ENCODE results near the gene ZNF234. TPM values are rescaled to one million over a fixed set of nuclear protein-coding genes. Genes with fewer than 3 reads are reported as not detected.
A peak's percentile ranks its signal among the peaks of the same experiment; 100 is the strongest.
"Not testable (repeated sequence)": the region's sequence is repeated elsewhere in the genome, so short reads cannot be mapped to it uniquely, and the experiment has no call there.

The ZNF234 gene
- total and polyA plus RNA-seq, 7 donors: 0.92 to 19.7 (median 5.9) TPM

GRCh38 chr19:44202974-44203373 is 61.6 kb downstream of the ZNF234 start:
- Histone ChIP-seq H3K4me3 (no peak overlapping the region), H3K4me1 (peaks cover 0 to 5% (median 0%) of the 10 kb centered on the region in 4 donors), H3K27ac (no peak overlapping the region), H3K27me3 (no peaks in the 10 kb centered on the region), H3K9me3 (peaks cover 0 to 8% (median 4%) of the 10 kb centered on the region in 4 donors), H3K36me3 (no peaks in the 10 kb centered on the region)
- no peak for DNase-seq
- whole genome bisulfite sequencing, 2 donors: 79 to 88% methylated on average over 1 to 2 of the region's 2 CpGs
- no peak for TF ChIP-seq POLR2A (IDR thresholded peaks at IDR 0.05)
- TF ChIP-seq POLR2AphosphoS5 (IDR thresholded peaks at IDR 0.05): no peak
- TF ChIP-seq, protein P1, sequence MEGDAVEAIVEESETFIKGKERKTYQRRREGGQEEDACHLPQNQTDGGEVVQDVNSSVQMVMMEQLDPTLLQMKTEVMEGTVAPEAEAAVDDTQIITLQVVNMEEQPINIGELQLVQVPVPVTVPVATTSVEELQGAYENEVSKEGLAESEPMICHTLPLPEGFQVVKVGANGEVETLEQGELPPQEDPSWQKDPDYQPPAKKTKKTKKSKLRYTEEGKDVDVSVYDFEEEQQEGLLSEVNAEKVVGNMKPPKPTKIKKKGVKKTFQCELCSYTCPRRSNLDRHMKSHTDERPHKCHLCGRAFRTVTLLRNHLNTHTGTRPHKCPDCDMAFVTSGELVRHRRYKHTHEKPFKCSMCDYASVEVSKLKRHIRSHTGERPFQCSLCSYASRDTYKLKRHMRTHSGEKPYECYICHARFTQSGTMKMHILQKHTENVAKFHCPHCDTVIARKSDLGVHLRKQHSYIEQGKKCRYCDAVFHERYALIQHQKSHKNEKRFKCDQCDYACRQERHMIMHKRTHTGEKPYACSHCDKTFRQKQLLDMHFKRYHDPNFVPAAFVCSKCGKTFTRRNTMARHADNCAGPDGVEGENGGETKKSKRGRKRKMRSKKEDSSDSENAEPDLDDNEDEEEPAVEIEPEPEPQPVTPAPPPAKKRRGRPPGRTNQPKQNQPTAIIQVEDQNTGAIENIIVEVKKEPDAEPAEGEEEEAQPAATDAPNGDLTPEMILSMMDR (IDR thresholded peaks at IDR 0.05): no peak
- no peak for TF ChIP-seq EP300 (IDR thresholded peaks at IDR 0.05)
- intact Hi-C loops (cut with DNase I): no loop called here

- WGBS, 2 donors: 94 to 97% methylated on average over 31 of the region's 31 CpGs
- H3K4me1 ChIP-seq; H3K27ac ChIP-seq; H3K9me3 ChIP-seq; intact Hi-C loops (cut with DNase I); H3K4me3 ChIP-seq; DNase-seq; H3K27me3 ChIP-seq; H3K36me3 ChIP-seq: not testable (repeated sequence)
These were observed 62.5 kb downstream of the ZNF234 start for GRCh38 chr19:44203877-44204276.

DNA sequence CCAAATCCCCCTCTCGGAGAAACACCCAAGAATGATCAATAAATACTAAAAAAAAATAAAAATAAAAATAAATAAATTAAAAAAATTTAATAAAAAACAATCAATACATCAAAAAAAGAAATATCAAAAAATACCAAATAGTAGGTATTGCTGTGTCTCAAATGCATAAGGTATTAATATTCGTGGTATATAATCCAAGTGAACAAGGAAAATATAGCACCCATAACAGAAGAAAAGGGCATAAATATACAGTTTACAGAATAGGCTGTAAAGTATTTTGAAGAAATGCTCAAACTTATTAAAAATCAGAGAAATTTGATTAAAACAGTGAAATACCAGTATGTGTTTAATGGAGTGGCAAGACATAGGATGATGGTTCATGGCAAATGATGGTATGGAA is 63.4 kb downstream of the ZNF234 start:
- Histone ChIP-seq H3K36me3 (no peaks in the 10 kb centered on the region), H3K9me3 (peaks cover 0 to 7% (median 2%) of the 10 kb centered on the region in 4 donors), H3K27ac (no peak overlapping the region), H3K4me1 (peaks cover 0 to 7% (median 0%) of the 10 kb centered on the region in 4 donors), H3K27me3 (no peaks in the 10 kb centered on the region), H3K4me3 (no peak overlapping the region)
- no peak for DNase-seq
- intact Hi-C loops (cut with DNase I): loop anchor here (5.0 kb wide), 1 partner anchor 92 kb away; the partner anchor contains the start of gene ZNF225
- TF ChIP-seq EP300 (IDR thresholded peaks at IDR 0.05) (no peak), POLR2A (IDR thresholded peaks at IDR 0.05) (no peak), POLR2AphosphoS5 (IDR thresholded peaks at IDR 0.05) (no peak)
- TF ChIP-seq, protein P1 (IDR thresholded peaks at IDR 0.05): no peak
- WGBS, 2 donors: 79 to 88% methylated on average over 2 of the region's 2 CpGs

DNA sequence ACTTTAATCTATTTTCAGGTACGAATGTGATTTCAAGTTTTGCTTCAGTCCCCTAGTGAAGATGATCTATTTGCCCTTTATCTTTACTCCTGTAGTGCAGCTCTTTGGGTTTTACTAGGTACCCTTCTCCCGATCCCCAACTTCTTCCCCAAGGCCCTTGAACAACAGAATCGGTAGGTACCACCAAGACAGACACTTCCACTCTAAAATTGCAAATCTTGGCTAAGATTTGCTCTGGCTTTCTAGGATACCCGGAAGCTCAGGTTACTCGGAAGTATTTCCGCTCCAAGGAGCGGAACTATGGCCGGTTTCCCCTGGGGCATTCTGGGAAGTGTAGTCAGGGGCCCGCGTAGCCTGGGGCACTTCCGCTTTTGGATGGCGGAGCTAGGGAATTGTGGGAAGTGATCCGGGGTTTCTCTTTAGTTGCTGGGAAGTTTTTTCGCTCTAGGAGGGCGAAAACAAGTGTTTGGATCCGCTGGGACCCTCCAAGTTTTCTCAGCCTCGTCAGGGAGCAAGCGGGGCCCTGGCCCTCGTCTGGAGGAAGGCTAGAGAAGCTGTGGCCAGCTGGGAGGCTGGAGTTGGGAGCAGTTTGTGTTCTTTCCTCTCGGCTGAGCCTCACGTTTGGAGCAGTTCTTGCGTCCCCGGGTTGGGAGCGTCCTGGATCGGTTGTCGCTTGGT is 65.9 kb downstream of the ZNF234 start:
- intact Hi-C loops (cut with DNase I): loop anchor here (5.0 kb wide), 1 partner anchor 95 kb away; the partner anchor contains the start of gene ZNF225
- peak; percentile 92 for DNase-seq
- TF ChIP-seq EP300 (IDR thresholded peaks at IDR 0.05) (no peak), POLR2A (IDR thresholded peaks at IDR 0.05) (no peak), POLR2AphosphoS5 (IDR thresholded peaks at IDR 0.05) (peak; percentile 15 to 81 (median 60))
- TF ChIP-seq, protein P1 (IDR thresholded peaks at IDR 0.05): no peak
- H3K27me3 ChIP-seq: no peaks in the 10 kb centered on the region
- H3K27ac ChIP-seq: peak overlapping the region; percentile 78 to 93 (median 87)
- peaks cover 0 to 7% (median 2%) of the 10 kb centered on the region in 4 donors for H3K9me3 ChIP-seq
- WGBS, 2 donors: 4% methylated on average over 26 of the region's 26 CpGs
- H3K4me1 ChIP-seq: peaks cover 0 to 7% (median 0%) of the 10 kb centered on the region in 4 donors
- peak overlapping the region; percentile 34 to 77 (median 66) for H3K4me3 ChIP-seq
- no peaks in the 10 kb centered on the region for H3K36me3 ChIP-seq

Other genes starting within 250 kb of the ZNF234 start
- gene ZNF45, start 206.3 kb upstream of the ZNF234 start, total RNA-seq: 10 to 100 TPM in 3 of 4 donors, 1 to 10 TPM in 1; 5.5 to 18.2 (median 13.2) TPM
- gene ZNF45, start 206.3 kb upstream of the ZNF234 start, polyA plus RNA-seq: 1 to 10 TPM; 2.4 to 6.4 (median 4.6) TPM
- gene ZNF221, start 190.3 kb upstream of the ZNF234 start, total RNA-seq: 1 to 10 TPM; 2.9 to 6.8 (median 4.8) TPM
- 1 to 10 TPM in 1 of 3 donors, under 1 TPM in 1, not detected in 1; 0.60 to 1.7 TPM for gene ZNF221, start 190.3 kb upstream of the ZNF234 start, polyA plus RNA-seq
- 1 to 10 TPM; 5.5 to 8.2 (median 7.5) TPM for gene ZNF155, start 157.4 kb upstream of the ZNF234 start, total RNA-seq
- gene ZNF155, start 157.4 kb upstream of the ZNF234 start, polyA plus RNA-seq: 1 to 10 TPM; 1.8 to 4.5 (median 2.3) TPM
- 10 to 100 TPM in 1 of 4 donors, 1 to 10 TPM in 3; 3.0 to 10.6 (median 5.1) TPM for gene ZNF230, start 138.6 kb upstream of the ZNF234 start, total RNA-seq
- 1 to 10 TPM; 1.2 to 2.0 (median 1.4) TPM for gene ZNF230, start 138.6 kb upstream of the ZNF234 start, polyA plus RNA-seq
- gene ZNF222, start 116.2 kb upstream of the ZNF234 start, total RNA-seq: 1 to 10 TPM; 1.9 to 3.8 (median 2.4) TPM
- gene ZNF222, start 116.2 kb upstream of the ZNF234 start, polyA plus RNA-seq: 1 to 10 TPM in 2 of 3 donors, under 1 TPM in 1; 0.60 to 2.1 (median 1.6) TPM
- gene ZNF223, start 89.5 kb upstream of the ZNF234 start, total RNA-seq: 1 to 10 TPM; 2.5 to 5.0 (median 4.2) TPM
- gene ZNF223, start 89.5 kb upstream of the ZNF234 start, polyA plus RNA-seq: 1 to 10 TPM; 3.0 to 3.7 (median 3.1) TPM
- 1 to 10 TPM; 1.8 to 3.6 (median 2.6) TPM for gene ZNF284, start 69.4 kb upstream of the ZNF234 start, total RNA-seq
- under 1 TPM; 0.46 to 0.99 (median 0.60) TPM for gene ZNF284, start 69.4 kb upstream of the ZNF234 start, polyA plus RNA-seq
- 10 to 100 TPM; 16.6 to 23.0 (median 19.6) TPM for gene ZNF224, start 47.2 kb upstream of the ZNF234 start, total RNA-seq
- gene ZNF224, start 47.2 kb upstream of the ZNF234 start, polyA plus RNA-seq: 10 to 100 TPM in 1 of 3 donors, 1 to 10 TPM in 2; 7.2 to 16.1 (median 7.4) TPM
- 1 to 10 TPM; 3.0 to 4.9 (median 3.4) TPM for gene ZNF225, start 28.2 kb upstream of the ZNF234 start, total RNA-seq
- gene ZNF225, start 28.2 kb upstream of the ZNF234 start, polyA plus RNA-seq: 1 to 10 TPM in 2 of 3 donors, under 1 TPM in 1; 0.60 to 2.1 (median 1.2) TPM
- 10 to 100 TPM; 14.4 to 20.2 (median 18.6) TPM for gene ZNF226, start 23.5 kb downstream of the ZNF234 start, total RNA-seq
- gene ZNF226, start 23.5 kb downstream of the ZNF234 start, polyA plus RNA-seq: 10 to 100 TPM; 15.0 to 27.3 (median 16.4) TPM
- 10 to 100 TPM; 10.9 to 15.0 (median 14.3) TPM for gene ZNF227, start 71.0 kb downstream of the ZNF234 start, total RNA-seq
- gene ZNF227, start 71.0 kb downstream of the ZNF234 start, polyA plus RNA-seq: 1 to 10 TPM; 2.5 to 7.4 (median 4.2) TPM
- 1 to 10 TPM; 2.8 to 7.5 (median 3.5) TPM for gene ZNF233, start 118.3 kb downstream of the ZNF234 start, total RNA-seq
- 1 to 10 TPM in 1 of 3 donors, under 1 TPM in 2; 0.46 to 1.2 (median 0.60) TPM for gene ZNF233, start 118.3 kb downstream of the ZNF234 start, polyA plus RNA-seq
- gene ZNF235, start 163.5 kb downstream of the ZNF234 start, total RNA-seq: 10 to 100 TPM in 2 of 4 donors, 1 to 10 TPM in 2; 5.8 to 12.7 (median 9.0) TPM
- gene ZNF235, start 163.5 kb downstream of the ZNF234 start, polyA plus RNA-seq: 1 to 10 TPM; 1.2 to 2.9 (median 1.8) TPM
- gene ZNF112, start 215.1 kb downstream of the ZNF234 start, total RNA-seq: 1 to 10 TPM; 3.3 to 8.9 (median 4.7) TPM
- 1 to 10 TPM in 2 of 3 donors, under 1 TPM in 1; 0.69 to 1.3 (median 1.2) TPM for gene ZNF112, start 215.1 kb downstream of the ZNF234 start, polyA plus RNA-seq